Mesendoderm (in vitro differentiated cells): ENCODE results near the gene NPW.

Source experiments
- DNase-seq: peaks from one replicate; pipeline ENCODE4 v3.0.0; 2013
- H2AK5ac ChIP-seq: 2 replicates; pipeline ENCODE4 v1.6.1; 2013; ENCODE audit warnings: low read length, inconsistent platforms
- H2BK120ac ChIP-seq: 2 replicates; pipeline ENCODE4 v1.6.1; 2013; ENCODE audit warnings: low read depth, mild to moderate bottlenecking, low read length, moderate library complexity, mixed read lengths
- H2BK15ac ChIP-seq: replicated peaks from 2 replicates; pipeline ENCODE4 v1.6.1; 2013; ENCODE audit warnings: low read depth, mild to moderate bottlenecking, moderate library complexity
- H2BK5ac ChIP-seq: 2 replicates; pipeline ENCODE4 v1.6.1; 2013; ENCODE audit warnings: low read length, inconsistent platforms
- H3K18ac ChIP-seq: 2 replicates; pipeline ENCODE4 v1.6.1; 2013; ENCODE audit warnings: mild to moderate bottlenecking, low read length, mixed read lengths
- H3K23ac ChIP-seq: one replicate; pipeline ENCODE4 v1.6.1; 2013; ENCODE audit warnings: low read length
- H3K27ac ChIP-seq: 2 replicates; pipeline ENCODE4 v1.5.1; 2013; ENCODE audit warnings: low read depth, mild to moderate bottlenecking, inconsistent platforms, low read length, moderate library complexity
- H3K27me3 ChIP-seq: 2 replicates; pipeline ENCODE4 v1.6.1; 2013; ENCODE audit warnings: low read length, control low read depth, mild to moderate bottlenecking, inconsistent platforms; ENCODE audit not compliant: insufficient read depth, poor library complexity
- H3K36me3 ChIP-seq: 2 replicates; pipeline ENCODE4 v1.6.1; 2013; ENCODE audit warnings: low read length, inconsistent platforms; ENCODE audit not compliant: control insufficient read depth, insufficient read depth
- H3K4ac ChIP-seq: one replicate; pipeline ENCODE4 v1.6.1; 2013; ENCODE audit warnings: low read depth, mild to moderate bottlenecking, low read length, moderate library complexity
- H3K4me1 ChIP-seq: 2 replicates; pipeline ENCODE4 v1.6.1; 2013; ENCODE audit warnings: low read depth, low read length, inconsistent platforms; ENCODE audit not compliant: control insufficient read depth
- H3K4me2 ChIP-seq: 2 replicates; pipeline ENCODE4 v1.6.1; 2013; ENCODE audit warnings: low read length
- H3K4me3 ChIP-seq: 2 replicates; pipeline ENCODE4 v1.5.1; 2013; ENCODE audit warnings: mild to moderate bottlenecking, low read length
- H3K56ac ChIP-seq: one replicate; pipeline ENCODE4 v1.6.1; 2013; ENCODE audit warnings: low read length
- H3K79me1 ChIP-seq: 2 replicates; pipeline ENCODE4 v1.6.1; 2013; ENCODE audit warnings: low read length, inconsistent platforms
- H3K79me2 ChIP-seq: 2 replicates; pipeline ENCODE4 v1.6.1; 2013; ENCODE audit warnings: mild to moderate bottlenecking, low read length; ENCODE audit not compliant: control insufficient read depth, insufficient read depth
- H3K9ac ChIP-seq: 2 replicates; pipeline ENCODE4 v1.6.1; 2013; ENCODE audit warnings: low read length, inconsistent platforms
- H4K5ac ChIP-seq: one replicate; pipeline ENCODE4 v1.6.1; 2013; ENCODE audit warnings: low read length
- H4K8ac ChIP-seq: one replicate; pipeline ENCODE4 v1.6.1; 2013; ENCODE audit warnings: low read depth, mild to moderate bottlenecking, control low read depth, low read length, moderate library complexity
- WGBS: extraction: QIAGEN DNeasy Blood & Tissue Kit; methylation state at CpG from one replicate; pipeline ENCODE4 v1.1.7; 2013; ENCODE audit warnings: low lambda C conversion rate, missing lambda C conversion rate; ENCODE audit not compliant: insufficient coverage; ENCODE audit errors: extremely low coverage; 5-methylcytosine and 5-hydroxymethylcytosine counted together

Gene NPW

DNA sequence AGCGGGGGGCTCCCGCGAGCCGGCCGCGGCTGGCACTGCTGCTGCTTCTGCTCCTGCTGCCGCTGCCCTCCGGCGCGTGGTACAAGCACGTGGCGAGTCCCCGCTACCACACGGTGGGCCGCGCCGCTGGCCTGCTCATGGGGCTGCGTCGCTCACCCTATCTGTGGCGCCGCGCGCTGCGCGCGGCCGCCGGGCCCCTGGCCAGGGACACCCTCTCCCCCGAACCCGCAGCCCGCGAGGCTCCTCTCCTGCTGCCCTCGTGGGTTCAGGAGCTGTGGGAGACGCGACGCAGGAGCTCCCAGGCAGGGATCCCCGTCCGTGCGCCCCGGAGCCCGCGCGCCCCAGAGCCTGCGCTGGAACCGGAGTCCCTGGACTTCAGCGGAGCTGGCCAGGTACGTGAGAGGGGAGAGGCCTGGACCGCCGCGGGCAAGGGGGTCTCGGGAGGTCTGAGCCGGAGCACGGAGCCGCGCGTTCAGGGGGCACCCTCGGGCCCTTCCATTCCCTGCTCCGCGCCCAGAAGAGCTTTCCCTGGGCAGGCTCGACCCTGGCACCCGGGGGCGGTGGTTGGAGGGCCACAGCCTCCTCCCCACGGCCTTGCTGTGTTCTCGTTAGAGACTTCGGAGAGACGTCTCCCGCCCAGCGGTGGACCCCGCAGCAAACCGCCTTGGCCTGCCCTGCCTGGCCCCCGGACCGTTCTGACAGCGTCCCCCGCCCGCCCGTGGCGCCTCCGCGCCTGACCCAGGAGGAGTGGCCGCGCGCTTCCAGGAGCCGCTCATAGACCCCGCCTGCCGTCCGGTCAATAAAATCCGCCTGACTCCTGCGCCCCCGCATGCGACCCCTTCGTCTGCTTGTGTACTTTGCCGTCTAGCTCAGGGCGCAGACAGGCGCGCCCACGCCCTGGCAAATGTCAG is 591 bp downstream of the NPW start:
- Histone ChIP-seq H3K18ac (no peak overlapping the region), H3K4me2 (peak overlapping the region; percentile 59), H4K8ac (no peak overlapping the region), H3K27ac (no peak overlapping the region), H2AK5ac (no peak overlapping the region), H2BK120ac (no peak overlapping the region), H3K4me1 (no peaks in the 10 kb centered on the region), H3K56ac (peak overlapping the region; percentile 80), H3K4ac (no peak overlapping the region), H3K4me3 (no peak overlapping the region), H3K79me2 (no peaks in the 10 kb centered on the region), H3K79me1 (no peaks in the 10 kb centered on the region), H3K27me3 (peaks cover 14% of the 10 kb centered on the region), H2BK15ac (no peak overlapping the region), H3K23ac (no peak overlapping the region), H3K9ac (peak overlapping the region; percentile 45), H4K5ac (no peak overlapping the region), H3K36me3 (no peaks in the 10 kb centered on the region), H2BK5ac (no peak overlapping the region)
- no peak for DNase-seq
- no CpG with 5 or more reads among the region's 96 CpGs for WGBS

- no peak overlapping the region for H4K8ac ChIP-seq
These were observed 3.1 kb downstream of the NPW start for GRCh38 chr16:2022723-2023091.

DNA sequence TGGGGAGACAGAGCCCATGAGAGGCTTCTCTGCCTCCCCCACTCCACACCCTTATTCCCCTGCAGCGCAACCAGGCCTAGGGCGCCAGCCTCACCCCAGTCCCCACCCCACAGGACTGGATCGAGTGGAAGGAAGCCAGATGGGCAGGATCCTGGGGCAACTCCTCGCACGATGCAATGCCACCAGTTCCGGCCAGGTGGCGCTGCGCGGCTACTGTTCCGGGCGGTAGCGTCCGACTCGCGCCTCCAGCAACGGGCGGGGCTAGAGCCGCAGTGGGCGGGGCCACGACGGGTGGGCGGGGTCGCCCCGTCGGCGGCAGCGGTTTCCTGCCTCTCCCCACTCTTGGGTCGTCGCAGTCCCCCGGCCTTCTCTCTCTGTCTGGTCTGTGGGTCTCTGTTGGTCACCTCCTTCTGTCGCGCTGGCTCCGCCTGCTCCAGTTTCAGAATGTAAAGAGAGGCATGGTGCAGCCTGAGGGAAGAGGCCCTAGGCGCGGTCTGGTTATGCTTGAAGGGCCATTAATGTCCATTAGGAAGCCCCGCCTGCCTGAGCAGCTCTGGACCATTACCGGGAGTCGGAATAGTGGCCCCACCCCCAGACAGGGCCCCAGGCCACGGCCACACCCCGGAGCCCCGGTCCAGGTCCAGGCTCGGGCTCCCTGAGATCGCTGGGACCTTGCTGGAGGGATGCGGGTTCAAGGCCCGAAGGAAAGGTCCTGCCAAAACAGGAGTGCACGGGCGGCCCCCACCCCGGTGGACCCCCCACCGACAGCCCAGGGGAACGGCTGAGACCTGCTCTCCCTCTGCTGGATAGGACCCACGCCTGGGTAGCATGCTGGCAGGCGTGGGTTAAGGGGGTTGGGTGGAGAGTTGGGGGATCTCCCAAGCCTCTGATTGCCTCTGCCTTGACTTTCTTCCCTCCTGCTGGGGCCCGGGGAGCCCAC is 3.8 kb downstream of the NPW start:
- peak; percentile 90 for DNase-seq
- no peak overlapping the region for H3K4me3 ChIP-seq
- no peaks in the 10 kb centered on the region for H3K4me1 ChIP-seq
- H3K4me2 ChIP-seq = peak overlapping the region; percentile 97
- H4K8ac ChIP-seq = no peak overlapping the region
- H3K18ac ChIP-seq = peak overlapping the region; percentile 41
- no peak overlapping the region for H2AK5ac ChIP-seq
- no peaks in the 10 kb centered on the region for H3K79me1 ChIP-seq
- peak overlapping the region; percentile 94 for H3K56ac ChIP-seq
- H4K5ac ChIP-seq = no peak overlapping the region
- peak overlapping the region; percentile 74 for H2BK5ac ChIP-seq
- no peaks in the 10 kb centered on the region for H3K36me3 ChIP-seq
- H3K4ac ChIP-seq = peak overlapping the region; percentile 42
- WGBS = no CpG with 5 or more reads among the region's 53 CpGs
- peaks cover 14% of the 10 kb centered on the region for H3K27me3 ChIP-seq
- H3K9ac ChIP-seq = peak overlapping the region; percentile 86
- H3K23ac ChIP-seq = no peak overlapping the region
- H2BK120ac ChIP-seq = no peak overlapping the region
- peak overlapping the region; percentile 40 for H3K27ac ChIP-seq
- H2BK15ac ChIP-seq = no peak overlapping the region
- no peaks in the 10 kb centered on the region for H3K79me2 ChIP-seq

More at GRCh38 chr16:2022723-2023091, 3.1 kb downstream of the NPW start:
- H3K23ac ChIP-seq = no peak overlapping the region
- DNase-seq = peak; percentile 93
- peak overlapping the region; percentile 81 for H3K4me2 ChIP-seq
- no peak overlapping the region for H2BK120ac ChIP-seq
- WGBS = no CpG with 5 or more reads among the region's 14 CpGs
- H3K79me1 ChIP-seq = no peaks in the 10 kb centered on the region
- H3K18ac ChIP-seq = peak overlapping the region; percentile 41
- no peak overlapping the region for H2BK5ac ChIP-seq
- no peak overlapping the region for H2BK15ac ChIP-seq
- peak overlapping the region; percentile 94 for H3K56ac ChIP-seq
- H3K79me2 ChIP-seq = no peaks in the 10 kb centered on the region
- no peak overlapping the region for H2AK5ac ChIP-seq
- H3K4me3 ChIP-seq = no peak overlapping the region
- H3K27me3 ChIP-seq = peaks cover 14% of the 10 kb centered on the region
- peak overlapping the region; percentile 86 for H3K9ac ChIP-seq
- no peak overlapping the region for H4K5ac ChIP-seq
- H3K4me1 ChIP-seq = no peaks in the 10 kb centered on the region
- H3K27ac ChIP-seq = peak overlapping the region; percentile 34
- H3K36me3 ChIP-seq = no peaks in the 10 kb centered on the region
- H3K4ac ChIP-seq = peak overlapping the region; percentile 29

DNA sequence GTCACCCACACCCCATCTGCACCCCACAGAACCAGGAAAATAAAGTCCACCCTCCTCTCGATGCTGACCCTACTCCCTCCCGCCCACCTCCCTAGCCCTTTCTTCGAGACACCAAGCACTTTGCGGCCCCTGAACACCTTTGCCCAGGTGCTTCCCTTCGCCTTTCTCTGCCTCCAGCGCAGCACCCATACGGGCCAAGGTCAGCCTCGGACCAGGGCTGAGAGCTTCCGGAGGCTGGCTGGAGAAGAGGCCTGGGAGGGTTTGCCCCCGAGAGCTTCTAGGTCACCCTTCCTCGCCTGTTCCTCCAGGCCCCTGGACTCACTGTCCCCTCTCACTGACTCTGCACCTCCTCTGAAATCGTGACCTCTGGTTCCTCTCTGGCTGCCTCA is 4.4 kb downstream of the NPW start:
- no peak overlapping the region for H4K8ac ChIP-seq
- no peak overlapping the region for H2BK15ac ChIP-seq
- no peak overlapping the region for H3K4ac ChIP-seq
- H2BK5ac ChIP-seq = no peak overlapping the region
- no peak overlapping the region for H3K4me2 ChIP-seq
- H3K36me3 ChIP-seq = no peaks in the 10 kb centered on the region
- H3K9ac ChIP-seq = peak overlapping the region; percentile 20
- H3K4me1 ChIP-seq = no peaks in the 10 kb centered on the region
- H2BK120ac ChIP-seq = no peak overlapping the region
- no peak overlapping the region for H2AK5ac ChIP-seq
- H3K27me3 ChIP-seq = peaks cover 14% of the 10 kb centered on the region
- no peak overlapping the region for H3K4me3 ChIP-seq
- H3K23ac ChIP-seq = no peak overlapping the region
- no peaks in the 10 kb centered on the region for H3K79me1 ChIP-seq
- DNase-seq = no peak
- H4K5ac ChIP-seq = no peak overlapping the region
- no peak overlapping the region for H3K27ac ChIP-seq
- H3K18ac ChIP-seq = no peak overlapping the region
- H3K79me2 ChIP-seq = no peaks in the 10 kb centered on the region
- WGBS = no CpG with 5 or more reads among the region's 12 CpGs
- H3K56ac ChIP-seq = peak overlapping the region; percentile 93

GRCh38 chr16:2025251-2025650 is 5.7 kb downstream of the NPW start:
- Histone ChIP-seq H3K4me2 (no peak overlapping the region), H3K18ac (no peak overlapping the region), H2AK5ac (no peak overlapping the region), H2BK120ac (no peak overlapping the region), H3K27ac (no peak overlapping the region), H3K23ac (no peak overlapping the region), H4K5ac (no peak overlapping the region), H3K27me3 (peaks cover 6% of the 10 kb centered on the region), H2BK15ac (no peak overlapping the region), H3K79me1 (no peaks in the 10 kb centered on the region), H3K4me3 (no peak overlapping the region), H3K9ac (no peak overlapping the region), H3K36me3 (no peaks in the 10 kb centered on the region), H2BK5ac (no peak overlapping the region), H3K79me2 (no peaks in the 10 kb centered on the region), H3K56ac (no peak overlapping the region), H3K4me1 (no peaks in the 10 kb centered on the region), H4K8ac (no peak overlapping the region), H3K4ac (no peak overlapping the region)
- no CpG with 5 or more reads among the region's 14 CpGs for WGBS
- DNase-seq = no peak
